Embryonic facial prominence (tissue), 1 donor: ENCODE measurements around the gene RFTN1.

ENCODE experiments used
- DNase-seq: peaks from one replicate; pipeline ENCODE4 v3.0.0-alpha.2; 2016; ENCODE audit errors: extremely low spot score

RFTN1 gene

GRCh38 chr3:16439163-16439847 is 74.2 kb downstream of the RFTN1 start:
- no peak for DNase-seq

- no peak for DNase-seq
Measured at GRCh38 chr3:16437640-16438039, 75.9 kb downstream of the RFTN1 start.

GRCh38 chr3:16433701-16434151 is 79.8 kb downstream of the RFTN1 start:
- DNase-seq: no peak

GRCh38 chr3:16432714-16433113 is 80.8 kb downstream of the RFTN1 start:
- DNase-seq: no peak

GRCh38 chr3:16430717-16431630 is 82.5 kb downstream of the RFTN1 start:
- no peak for DNase-seq

- DNase-seq: no peak
Measured at GRCh38 chr3:16429086-16429485, 84.4 kb downstream of the RFTN1 start.

GRCh38 chr3:16428612-16429011 is 84.9 kb downstream of the RFTN1 start:
- DNase-seq: no peak

GRCh38 chr3:16427103-16427965 is 86.2 kb downstream of the RFTN1 start:
- DNase-seq: no peak

- no peak for DNase-seq
Measured at GRCh38 chr3:16426665-16427064, 86.8 kb downstream of the RFTN1 start.

- no peak for DNase-seq
Measured at GRCh38 chr3:16426029-16426400, 87.5 kb downstream of the RFTN1 start.

- no peak for DNase-seq
Measured at GRCh38 chr3:16425398-16426028, 88.0 kb downstream of the RFTN1 start.

- DNase-seq: no peak
Measured at GRCh38 chr3:16423947-16424673, 89.4 kb downstream of the RFTN1 start.

GRCh38 chr3:16423298-16423697 is 90.2 kb downstream of the RFTN1 start:
- no peak for DNase-seq

- no peak for DNase-seq
Measured at GRCh38 chr3:16419640-16420241, 93.8 kb downstream of the RFTN1 start.

- DNase-seq: no peak
Measured at GRCh38 chr3:16417945-16418739, 95.4 kb downstream of the RFTN1 start.

GRCh38 chr3:16415911-16416476 is 97.5 kb downstream of the RFTN1 start:
- no peak for DNase-seq

GRCh38 chr3:16413321-16413720 is 100.2 kb downstream of the RFTN1 start:
- no peak for DNase-seq

- no peak for DNase-seq
Measured at GRCh38 chr3:16412192-16412800, 101.2 kb downstream of the RFTN1 start.

- no peak for DNase-seq
Measured at GRCh38 chr3:16411441-16411840, 102.1 kb downstream of the RFTN1 start.
